HG03442 (cell line): Measurements from ENCODE around the gene PLA2G4A.
A peak's percentile ranks its signal among the peaks of the same experiment; 100 is the strongest.

Experiments used
- ATAC-seq: cut with Tn5 transposase; IDR thresholded peaks from one replicate; pipeline ENCODE4 v1.9.1; 2021; ENCODE audit warnings: mild to moderate bottlenecking, moderate library complexity; ENCODE audit not compliant: unreplicated experiment

The PLA2G4A gene

DNA sequence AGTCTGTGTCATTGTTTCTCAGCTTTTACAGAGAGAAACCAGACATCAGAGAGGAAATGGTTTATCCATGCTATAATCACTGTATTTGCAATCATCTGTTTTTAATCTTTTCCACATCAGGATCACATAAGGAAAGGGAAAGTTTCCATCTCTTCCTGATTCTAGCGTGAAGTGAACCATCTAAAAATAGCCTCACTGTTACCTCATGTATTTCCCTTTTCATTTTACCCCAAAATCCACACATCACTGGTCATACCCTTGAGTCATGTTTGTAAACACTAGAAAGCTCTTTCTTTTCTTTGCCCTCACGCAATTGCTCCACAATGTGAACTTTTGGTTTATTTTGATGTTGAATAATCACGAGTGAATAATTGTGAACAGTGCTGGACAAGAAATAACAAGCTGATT is 146.0 kb downstream of the PLA2G4A start:
- ATAC-seq, result no peak

DNA sequence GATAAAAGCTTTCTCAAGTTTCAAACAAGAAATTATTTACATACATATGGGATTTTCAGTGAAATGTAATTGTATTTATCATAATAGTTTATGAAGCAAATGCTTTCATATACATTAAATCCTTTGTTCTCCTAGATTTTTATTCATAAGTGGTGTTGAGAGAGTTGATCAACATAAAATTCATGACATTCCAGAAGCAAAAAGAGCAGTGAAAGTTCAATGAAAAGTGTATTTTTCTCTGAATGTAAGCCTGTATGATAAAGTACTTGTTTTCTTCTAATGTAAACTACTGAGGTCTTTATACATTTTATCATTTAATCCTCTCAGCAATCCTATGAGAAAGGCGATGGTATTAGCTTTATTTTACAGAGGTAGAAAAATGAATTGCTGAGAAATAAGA is 146.5 kb downstream of the PLA2G4A start:
- no peak for ATAC-seq

DNA sequence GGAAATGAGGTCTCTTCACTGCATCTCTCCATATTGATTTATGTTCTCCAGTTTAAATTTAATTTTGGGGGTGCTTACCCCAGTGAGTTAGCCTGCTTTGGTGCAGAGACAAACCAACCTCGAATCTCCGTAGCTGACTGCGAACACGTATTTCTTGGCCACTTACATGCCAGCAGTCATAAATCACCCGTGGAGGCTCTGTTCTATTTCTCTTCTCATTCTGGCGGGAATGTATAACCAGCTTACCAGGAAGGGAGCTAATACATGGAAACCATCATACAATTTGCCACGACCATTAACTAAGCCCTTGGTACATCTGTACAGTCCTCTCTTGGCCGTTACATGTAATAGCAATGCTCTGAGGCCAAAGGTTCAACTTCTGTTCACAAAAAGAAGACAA is 148.0 kb downstream of the PLA2G4A start:
- no peak for ATAC-seq

DNA sequence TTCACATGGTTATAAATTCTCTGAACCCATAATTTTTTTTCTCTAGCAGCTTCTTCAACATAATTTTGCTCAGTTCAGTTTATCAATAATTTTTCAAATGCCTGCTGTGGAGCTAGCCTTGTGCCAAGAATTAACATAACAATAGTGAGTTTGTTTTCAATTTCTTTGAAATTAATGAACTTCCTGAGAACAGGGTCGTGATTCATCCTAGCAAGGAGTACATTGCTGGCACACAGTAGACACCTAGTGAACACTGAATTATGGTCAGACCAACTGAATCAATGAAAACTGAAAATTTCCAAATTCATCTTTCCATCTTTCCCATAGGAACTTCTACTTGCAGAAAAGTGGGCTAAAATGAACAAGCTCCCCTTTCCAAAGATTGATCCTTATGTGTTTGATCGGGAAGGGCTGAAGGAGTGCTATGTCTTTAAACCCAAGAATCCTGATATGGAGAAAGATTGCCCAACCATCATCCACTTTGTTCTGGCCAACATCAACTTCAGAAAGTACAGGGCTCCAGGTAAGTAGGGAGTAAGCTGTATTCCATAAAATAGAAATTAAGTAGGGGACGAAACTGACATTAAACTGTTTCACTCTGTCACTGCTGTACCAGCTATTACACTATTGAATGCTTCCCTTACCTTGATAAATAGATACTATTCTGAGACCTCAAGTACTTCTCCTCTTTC is 148.7 kb downstream of the PLA2G4A start:
- ATAC-seq, result no peak

DNA sequence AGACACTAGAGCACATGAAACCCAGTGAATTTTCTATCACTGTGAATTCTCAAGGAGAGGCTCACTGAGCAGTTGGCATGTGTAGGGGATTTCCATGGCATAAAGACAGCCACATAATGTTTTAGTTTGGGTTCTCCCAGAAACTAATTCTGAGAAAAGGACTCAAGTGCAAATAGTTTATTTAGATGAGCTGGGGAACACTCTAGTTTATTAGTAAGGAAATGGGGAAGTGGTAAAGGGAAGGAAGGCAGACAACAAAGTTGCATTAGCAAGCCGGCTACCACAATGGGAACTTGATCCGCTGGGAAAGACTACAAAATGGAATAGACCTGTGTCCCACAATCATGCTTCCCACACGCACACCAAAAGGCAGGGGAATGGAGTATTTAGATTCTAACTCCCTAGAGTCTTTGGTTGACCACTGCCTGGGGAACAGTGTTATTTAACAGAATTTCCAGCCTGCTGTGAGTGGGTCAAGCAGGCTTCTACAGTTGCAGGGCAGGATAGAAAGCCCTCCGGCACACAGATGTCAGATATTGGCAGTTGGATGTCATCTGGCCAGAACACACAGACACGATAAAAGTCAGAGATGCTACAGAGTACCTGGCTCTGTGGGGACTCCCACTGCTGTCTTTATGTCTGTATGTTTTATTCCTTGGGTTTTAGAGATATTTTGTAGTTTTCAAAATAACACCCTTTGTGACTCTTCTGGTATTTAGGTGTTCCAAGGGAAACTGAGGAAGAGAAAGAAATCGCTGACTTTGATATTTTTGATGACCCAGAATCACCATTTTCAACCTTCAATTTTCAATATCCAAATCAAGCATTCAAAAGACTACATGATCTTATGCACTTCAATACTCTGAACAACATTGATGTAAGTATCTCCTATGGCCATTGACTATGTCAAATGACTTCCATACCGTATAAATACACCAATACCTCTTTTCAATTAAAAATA is 150.1 kb downstream of the PLA2G4A start:
- ATAC-seq, result no peak

DNA sequence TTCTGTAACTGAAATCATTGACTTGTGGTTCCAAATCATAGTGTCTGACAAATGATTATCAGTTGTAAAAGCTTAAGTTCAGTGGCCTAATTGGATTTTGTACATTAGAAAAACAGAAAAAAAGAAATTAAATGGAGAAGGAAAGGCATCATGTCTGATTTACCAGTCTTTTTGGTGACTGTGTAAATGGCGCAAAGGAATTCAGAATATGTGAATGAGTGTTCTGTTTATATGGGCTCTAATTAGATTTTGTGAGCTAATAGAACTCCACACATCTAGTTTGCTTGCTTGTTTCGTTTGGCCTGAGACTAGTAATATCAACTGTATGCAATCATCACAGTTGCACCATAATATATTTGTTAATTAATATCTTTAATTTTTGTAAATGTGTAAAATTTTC is 151.7 kb downstream of the PLA2G4A start:
- ATAC-seq, result no peak

DNA sequence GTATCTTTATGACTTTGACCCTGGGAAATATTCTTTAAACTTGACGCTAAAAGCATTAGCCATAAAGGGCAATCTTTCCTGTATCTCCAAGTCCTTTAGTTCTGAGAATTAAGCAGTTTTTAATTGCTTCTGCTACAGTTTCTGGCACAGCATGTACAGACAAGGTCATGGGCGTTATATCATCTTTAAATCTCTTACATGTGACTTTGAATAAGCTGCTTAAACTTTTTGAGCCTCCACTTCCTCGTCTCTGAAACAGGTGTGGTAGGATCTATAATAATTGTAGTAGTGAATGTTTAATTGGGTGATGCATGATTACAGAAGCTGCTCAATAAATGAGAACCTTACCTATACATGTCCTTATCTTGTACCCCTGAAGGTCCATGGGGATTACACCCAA is 153.4 kb downstream of the PLA2G4A start:
- ATAC-seq, result no peak

DNA sequence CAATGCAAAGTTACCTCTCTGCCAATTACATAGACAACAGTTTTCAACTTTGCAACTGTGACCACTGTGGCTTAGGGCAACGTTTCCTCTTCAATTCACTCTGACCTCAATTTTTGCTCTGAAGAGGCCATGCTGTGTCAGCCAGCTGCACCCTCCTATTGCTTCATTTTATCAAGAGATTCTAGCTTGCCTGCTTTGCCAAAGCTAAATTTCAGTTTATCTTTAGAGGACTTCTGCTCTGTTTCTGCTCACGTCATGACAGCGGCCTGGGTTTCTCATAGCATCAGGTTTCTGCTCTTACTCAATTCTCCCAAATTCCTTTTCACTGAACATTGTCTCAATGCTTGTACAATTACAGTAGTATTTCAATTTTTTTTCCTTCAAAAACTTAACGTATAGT is 154.6 kb downstream of the PLA2G4A start:
- no peak for ATAC-seq

DNA sequence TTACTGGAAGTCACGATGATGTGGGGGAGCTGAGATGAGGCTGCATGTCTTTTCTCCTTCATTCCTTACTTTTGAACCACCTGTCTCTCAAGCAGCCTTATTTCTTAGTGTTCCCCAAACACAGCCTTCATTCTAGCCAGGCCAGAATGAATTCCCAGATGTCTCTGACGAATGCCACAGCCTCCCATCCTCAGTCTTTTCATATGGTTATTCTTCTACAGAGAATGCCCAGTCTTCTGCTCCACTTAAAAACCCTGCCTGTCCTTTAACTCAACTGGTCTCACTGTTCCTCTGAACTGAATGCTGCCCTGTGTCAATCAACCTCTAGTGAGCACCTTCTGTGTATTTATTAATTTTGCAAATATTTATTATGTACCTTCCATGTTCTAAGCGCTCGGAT is 156.2 kb downstream of the PLA2G4A start:
- no peak for ATAC-seq

DNA sequence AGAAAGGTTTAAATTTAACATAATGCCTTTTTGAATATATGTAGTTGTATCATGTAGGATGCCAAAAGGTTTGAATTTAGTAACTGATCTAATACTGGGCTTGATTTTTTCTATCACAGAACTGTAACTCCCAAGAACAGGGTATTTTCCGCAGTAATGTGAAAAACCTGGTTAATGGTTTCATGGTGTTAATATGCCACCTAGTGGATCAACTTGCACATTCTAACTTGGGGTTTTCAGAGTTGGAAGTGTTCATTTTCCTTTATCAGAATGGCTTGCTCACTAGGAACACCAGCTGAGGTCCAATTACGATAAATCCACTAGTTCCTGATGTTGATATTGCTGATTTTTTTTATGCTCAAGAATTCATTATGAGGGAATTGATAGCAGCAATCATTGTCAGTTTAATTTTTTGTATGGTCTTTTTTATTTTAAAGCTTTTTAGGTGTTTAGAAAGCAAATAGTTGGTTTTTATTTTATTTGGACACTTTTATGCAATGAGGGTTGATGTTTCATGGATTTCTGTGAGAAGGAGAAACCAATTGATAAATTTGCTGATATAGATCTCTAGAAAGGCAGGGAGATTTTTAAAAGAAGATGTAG is 157.2 kb downstream of the PLA2G4A start:
- peak; percentile 82 for ATAC-seq

DNA sequence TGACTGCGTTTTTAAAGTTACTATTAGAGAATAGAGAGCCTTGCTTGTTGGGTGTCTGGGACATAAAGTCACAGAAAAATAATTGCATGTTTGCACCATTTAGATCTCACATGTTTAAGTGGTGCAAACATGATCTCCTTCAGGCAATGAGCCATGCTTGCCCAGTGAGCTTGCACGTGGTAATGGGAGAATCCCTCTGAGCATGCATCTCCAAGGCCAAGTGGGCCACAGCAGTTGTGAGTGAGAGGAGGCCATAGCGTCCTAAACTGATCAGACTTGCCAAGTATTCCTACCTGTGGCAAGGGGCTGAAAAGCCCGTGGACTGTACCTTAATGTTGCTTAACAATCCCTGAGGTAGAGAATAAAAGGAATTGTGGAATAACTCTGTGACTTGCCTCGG is 158.3 kb downstream of the PLA2G4A start:
- no peak for ATAC-seq

DNA sequence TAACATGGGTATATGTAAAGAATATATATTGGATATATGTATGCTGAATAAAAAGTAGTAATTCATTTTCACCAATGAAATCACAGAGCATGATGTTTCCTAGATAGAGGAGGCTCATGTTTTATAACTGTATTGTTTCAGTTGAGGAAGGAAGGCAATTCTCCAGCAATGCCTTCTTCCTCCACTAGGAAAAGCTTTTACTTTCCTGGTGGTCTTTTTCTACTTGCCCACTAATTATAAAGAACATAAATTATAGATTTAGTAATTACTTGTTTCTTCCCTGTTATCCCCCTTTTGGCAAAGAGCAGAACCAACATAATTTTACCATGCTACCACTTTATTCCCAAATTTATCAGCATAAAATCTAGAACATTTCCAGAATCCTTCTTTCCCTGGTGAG is 159.0 kb downstream of the PLA2G4A start:
- ATAC-seq, result no peak

DNA sequence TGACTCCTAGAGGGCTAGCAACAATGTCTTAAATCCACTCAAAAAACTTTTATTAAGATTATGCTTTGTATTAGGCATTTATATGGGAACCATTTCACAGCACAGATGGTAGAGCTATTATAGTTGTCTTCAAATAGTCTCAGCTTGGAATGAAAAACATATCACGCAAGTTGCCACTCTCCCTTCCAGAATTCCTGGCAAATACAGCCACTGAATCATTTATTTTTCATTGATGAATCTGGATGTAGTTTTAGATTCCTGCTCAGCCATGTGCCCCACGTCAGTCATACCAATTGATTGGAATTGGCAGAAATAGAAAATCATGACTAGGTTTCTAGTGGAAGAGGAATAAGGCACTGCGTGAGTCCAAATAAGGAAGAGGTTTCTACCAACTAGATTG is 165.2 kb downstream of the PLA2G4A start:
- no peak for ATAC-seq

DNA sequence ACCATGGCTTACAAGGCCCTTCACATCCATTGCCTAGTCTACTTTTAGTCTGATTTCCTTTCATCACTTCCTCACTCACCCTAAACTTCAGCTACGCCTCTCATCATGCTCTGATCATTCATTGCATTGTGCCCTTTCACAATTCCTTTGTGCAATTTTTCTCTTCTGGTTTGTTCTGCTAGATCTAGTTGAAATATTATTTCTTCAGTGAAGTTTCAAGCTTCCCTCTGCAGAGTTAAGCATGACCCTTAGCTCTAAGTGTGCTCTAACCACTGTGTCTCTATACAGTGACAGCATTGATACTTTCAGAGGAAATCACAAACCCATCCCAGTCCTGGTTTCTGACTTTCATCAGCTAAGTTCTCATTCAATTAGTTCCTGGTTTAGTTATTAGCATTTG is 166.1 kb downstream of the PLA2G4A start:
- peak; percentile 68 for ATAC-seq

DNA sequence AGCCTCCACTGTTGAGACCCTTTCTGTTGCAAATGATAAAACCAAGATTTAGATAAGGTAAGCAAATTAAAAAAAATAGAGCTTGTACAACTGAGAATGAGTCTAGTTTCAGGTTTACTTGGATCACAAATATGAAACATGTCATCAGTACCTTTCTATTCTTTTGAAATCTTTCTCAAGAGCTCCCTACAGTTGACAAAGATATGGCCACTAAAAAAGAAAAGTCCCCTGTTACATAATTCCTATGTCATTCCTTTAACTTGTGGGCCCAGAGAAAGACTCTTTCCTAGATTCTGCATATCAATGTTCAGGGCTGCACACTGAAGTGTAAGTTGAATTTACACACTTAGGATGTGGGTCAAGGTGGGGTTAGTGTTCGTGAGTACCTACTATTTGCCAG is 168.1 kb downstream of the PLA2G4A start:
- ATAC-seq, result no peak

DNA sequence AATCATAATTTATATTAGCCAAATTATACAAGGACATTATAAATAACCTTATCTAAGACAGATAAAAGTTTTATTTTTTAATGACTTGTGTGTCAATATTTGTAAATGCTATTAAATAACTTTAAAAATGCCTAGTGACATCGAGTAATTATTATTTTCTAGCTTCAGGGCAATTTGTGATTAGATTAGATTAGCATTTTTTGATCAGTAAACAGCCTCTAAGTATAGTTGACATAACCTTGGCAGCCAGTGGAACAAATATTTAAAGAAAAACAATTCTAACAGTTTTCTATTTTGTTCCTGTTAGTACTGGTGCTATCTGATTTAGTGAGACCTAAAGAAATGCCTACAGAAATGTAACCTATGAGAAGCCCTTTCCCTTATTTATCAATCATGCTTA is 169.1 kb downstream of the PLA2G4A start:
- no peak for ATAC-seq

DNA sequence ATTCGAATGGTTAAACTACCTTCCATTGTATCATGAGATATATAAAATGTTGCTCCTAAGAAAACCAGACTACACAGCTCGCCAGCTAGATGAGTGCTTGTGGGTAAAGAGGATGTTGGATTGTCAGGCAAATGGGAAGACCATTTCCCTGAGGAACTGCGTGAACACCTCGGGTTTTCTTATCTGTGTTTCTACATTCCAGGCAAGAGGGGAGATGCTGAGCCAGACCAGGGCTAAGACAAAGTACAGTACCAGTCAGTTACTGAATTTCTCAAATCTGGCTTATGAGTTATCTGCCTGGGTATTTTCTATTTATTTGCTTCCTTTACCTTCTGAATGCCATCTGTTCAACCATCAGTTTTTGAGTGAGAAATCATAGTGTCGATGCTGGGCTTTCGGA is 170.8 kb downstream of the PLA2G4A start:
- no peak for ATAC-seq

DNA sequence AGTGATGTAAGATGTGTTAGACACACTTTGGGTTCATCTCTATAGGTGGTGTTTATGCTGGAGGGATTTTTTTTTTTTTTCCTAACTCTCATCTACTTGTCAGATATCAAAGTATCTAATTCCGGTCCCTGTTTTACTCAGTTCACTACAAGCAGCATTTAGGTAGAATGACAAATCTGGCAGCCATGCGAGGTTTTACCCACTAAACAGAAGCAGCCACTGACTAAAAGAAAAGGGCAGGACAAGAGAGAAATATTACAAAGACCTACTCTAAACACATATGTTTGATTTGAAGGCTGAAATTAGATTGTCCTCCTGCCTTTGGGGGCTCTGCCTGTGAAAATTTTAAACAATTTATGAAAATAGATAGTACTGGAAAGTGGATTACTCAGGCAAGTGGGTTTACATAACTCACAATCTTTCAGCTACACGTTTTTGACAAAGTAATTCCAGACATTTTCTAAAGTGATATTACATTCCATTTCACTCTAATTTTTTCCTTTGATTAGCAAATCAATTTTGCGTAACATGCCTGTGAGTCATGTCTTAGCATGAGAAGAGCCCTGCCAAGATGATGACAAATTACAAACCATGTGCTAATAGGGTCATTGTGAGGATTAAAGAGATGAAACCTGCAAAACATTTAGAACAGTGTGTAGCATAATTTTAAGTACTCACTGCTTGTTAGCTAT is 172.6 kb downstream of the PLA2G4A start:
- no peak for ATAC-seq

DNA sequence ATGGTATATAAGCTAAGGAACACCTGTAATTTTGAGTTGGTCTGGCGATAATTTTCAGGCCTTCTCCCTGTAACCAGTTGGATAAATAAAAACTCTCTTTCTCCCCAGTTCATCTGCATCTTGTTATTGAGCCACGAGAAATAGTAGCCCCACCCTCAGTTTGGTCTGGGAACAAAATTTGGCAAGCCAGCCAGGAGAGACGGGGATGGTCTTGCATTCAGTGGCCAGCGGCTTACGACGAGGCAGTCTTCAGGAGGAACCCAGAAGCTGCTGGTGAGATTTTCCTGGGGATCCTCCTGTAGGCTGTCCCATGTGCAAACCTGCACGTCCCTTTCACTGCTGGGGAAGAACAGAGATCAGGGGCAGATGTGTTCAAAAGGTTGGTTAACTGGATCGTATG is 174.6 kb downstream of the PLA2G4A start:
- no peak for ATAC-seq

DNA sequence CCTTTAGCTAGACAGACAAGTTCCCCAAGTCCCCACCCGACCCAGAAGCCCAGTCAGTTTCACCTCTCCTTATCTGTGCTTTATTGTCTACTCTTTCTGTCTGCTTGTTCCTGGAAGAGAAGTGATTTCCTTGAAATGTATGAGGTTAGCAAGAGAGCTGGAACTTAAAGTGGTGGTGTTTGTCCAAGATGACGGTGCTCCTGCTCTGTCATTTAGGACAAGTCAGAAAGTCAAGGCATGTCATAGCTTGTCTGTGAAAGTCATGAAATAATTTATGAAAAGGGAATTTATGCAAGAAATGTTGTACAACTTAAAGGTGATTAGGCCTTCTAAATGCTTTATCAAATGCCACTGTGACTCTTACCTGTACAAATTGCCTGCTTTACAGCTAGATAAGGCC is 178.1 kb downstream of the PLA2G4A start:
- ATAC-seq, result no peak

DNA sequence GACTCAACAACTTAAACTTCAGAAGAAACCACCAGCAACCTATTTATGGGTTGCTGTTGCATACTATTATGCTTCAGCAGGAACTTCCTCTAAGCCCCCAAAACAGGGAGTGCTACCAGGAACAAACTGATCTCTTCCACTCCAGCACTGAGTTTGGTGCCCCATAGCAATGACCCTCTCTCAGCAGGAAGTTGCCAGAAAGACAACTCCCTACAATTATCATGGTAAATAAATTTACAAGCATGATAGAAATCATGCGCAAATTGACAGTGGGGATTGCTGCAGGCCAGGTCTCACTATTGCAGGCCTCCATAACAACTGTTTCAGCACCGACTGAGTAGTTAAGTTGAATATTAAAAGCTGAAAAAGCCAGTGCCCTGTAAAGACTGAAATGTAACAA is 180.6 kb downstream of the PLA2G4A start:
- ATAC-seq, result no peak
